Small intestine (tissue), 7 donors: ENCODE results near the gene LY6G6F. TPM values are rescaled to one million over a fixed set of nuclear protein-coding genes. Genes with fewer than 3 reads are reported as not detected.
"Not testable (repeated sequence)": the region's sequence is repeated elsewhere in the genome, so short reads cannot be mapped to it uniquely, and the experiment has no call there.

ENCODE experiments used
- DNase-seq, 2 donors: peaks; one replicate each; pipeline versions ENCODE4 v3.0.0 to v3.0.0-alpha.2; 2013
- FAIRE-seq: peaks from 2 replicates; lab custom pipeline; 2012; peaks lifted over from hg19 to GRCh38; lab: Jason Lieb, UNC
- H3K27ac ChIP-seq, 3 donors: one replicate each; pipeline ENCODE4 v1.5.1; 2013; ENCODE audit warnings: low read length in 2 of 3, mild to moderate bottlenecking in 2 of 3, control low read depth in 1 of 3, inconsistent platforms in 1 of 3, low read depth in 1 of 3, moderate library complexity in 1 of 3
- H3K27me3 ChIP-seq, 3 donors: one replicate each; pipeline ENCODE4 v1.6.1; 2013; ENCODE audit warnings: low read length in 3 of 3, inconsistent platforms in 1 of 3; ENCODE audit not compliant: control insufficient read depth in 3 of 3, insufficient read depth in 3 of 3
- H3K36me3 ChIP-seq, 3 donors: one replicate each; pipeline ENCODE4 v1.6.1; 2013; ENCODE audit warnings: low read length in 3 of 3, inconsistent platforms in 1 of 3, low read depth in 1 of 3, mild to moderate bottlenecking in 1 of 3, moderate library complexity in 1 of 3; ENCODE audit not compliant: control insufficient read depth in 3 of 3, insufficient read depth in 2 of 3
- H3K4me1 ChIP-seq, 3 donors: one replicate each; pipeline ENCODE4 v1.6.1; 2013; ENCODE audit warnings: low read length in 2 of 3, inconsistent platforms in 1 of 3, low read depth in 1 of 3, mild to moderate bottlenecking in 1 of 3, moderate library complexity in 1 of 3; ENCODE audit not compliant: control insufficient read depth in 3 of 3, insufficient read depth in 2 of 3
- H3K4me3 ChIP-seq, 3 donors: one replicate each; pipeline ENCODE4 v1.5.1; 2013; ENCODE audit warnings: low read length in 3 of 3, control low read depth in 1 of 3, inconsistent platforms in 1 of 3, low read depth in 1 of 3, mild to moderate bottlenecking in 1 of 3, moderate library complexity in 1 of 3
- H3K9me3 ChIP-seq, 2 donors: one replicate each; pipeline ENCODE4 v1.6.1; 2013; ENCODE audit warnings: low read depth in 1 of 2, low read length in 1 of 2; ENCODE audit not compliant: control insufficient read depth in 2 of 2, insufficient read depth in 1 of 2
- WGBS, 3 donors: extraction: QIAGEN DNeasy Blood & Tissue Kit; methylation state at CpG; one replicate each; pipeline ENCODE4 v1.1.7; 2013; 5-methylcytosine and 5-hydroxymethylcytosine counted together
- polyA plus RNA-seq, 4 donors: library from polyadenylated mRNA; stranded (reverse) in 3 of 4; unstranded in 1 of 4; fragments of 200-250 nt in 3 of 4; fragments of 120-200 nt in 1 of 4; gene quantifications; one replicate each; pipeline versions ENCODE4 v1.2.1 to v1.2.3, GENCODE V29; 2013
- donor health status: healthy with polysubstance abuse.
- donor health status: control.
- donor health status: control.
- donor health status: Bipolar disorder and iron deficiency.
- donor health status: healthy.

LY6G6F gene
- polyA plus RNA-seq, 4 donors: 0.12 TPM; not detected in 3

GRCh38 chr6:31702819-31703716 is 3.6 kb upstream of the LY6G6F start, which contains the start of gene ABHD16A:
TSS of gene ABHD16A (minus strand) at chr6:31703324. CDS start at chr6:31703281, 43 bp downstream.
- no peaks in the 10 kb centered on the region for H3K9me3 ChIP-seq
- H3K27me3 ChIP-seq: no peaks in the 10 kb centered on the region
- FAIRE-seq: no peak
- WGBS, 3 donors: 1% methylated on average over 54 of the region's 54 CpGs
- H3K4me3 ChIP-seq: peak within 1 kb of the TSS; percentile 46 to 88 (median 69)
- DNase-seq: peak; percentile 98 to 100
- H3K27ac ChIP-seq: peak within 1 kb of the TSS; percentile 97 to 98 (median 98)
- peaks cover 0 to 21% (median 4%) of the 10 kb centered on the region in 3 donors for H3K4me1 ChIP-seq
- peaks cover 0 to 28% (median 0%) of the 10 kb centered on the region in 3 donors for H3K36me3 ChIP-seq

- FAIRE-seq: no peak
- no peak for DNase-seq
- Histone ChIP-seq H3K4me3 (no peak overlapping the region), H3K9me3 (no peaks in the 10 kb centered on the region), H3K27me3 (no peaks in the 10 kb centered on the region), H3K36me3 (peaks cover 0 to 11% (median 0%) of the 10 kb centered on the region in 3 donors), H3K4me1 (peaks cover under 1 to 19% (median 2%) of the 10 kb centered on the region in 3 donors), H3K27ac (no peak overlapping the region)
- 89 to 90% (median 90%) methylated on average over 5 to 6 of the region's 6 CpGs for WGBS, 3 donors
Observed at GRCh38 chr6:31705931-31706330, 735 bp upstream of the LY6G6F start.

- DNase-seq (no peak), FAIRE-seq (no peak)
- Histone ChIP-seq H3K4me3 (no peak overlapping the region), H3K36me3 (peaks cover 0 to 4% (median 0%) of the 10 kb centered on the region in 3 donors), H3K27me3 (no peaks in the 10 kb centered on the region), H3K27ac (no peak overlapping the region), H3K4me1 (peaks cover 0 to 10% (median 4%) of the 10 kb centered on the region in 3 donors), H3K9me3 (no peaks in the 10 kb centered on the region)
- WGBS, 3 donors: 86 to 94% (median 89%) methylated on average over 10 of the region's 10 CpGs
Observed at GRCh38 chr6:31707701-31708100, 1.0 kb downstream of the LY6G6F start.

GRCh38 chr6:31708224-31708623 is 1.6 kb downstream of the LY6G6F start:
- WGBS, 3 donors: 94 to 99% (median 96%) methylated on average over 3 of the region's 3 CpGs
- Histone ChIP-seq H3K4me1 (peaks cover 0 to 10% (median 4%) of the 10 kb centered on the region in 3 donors), H3K27ac (no peak overlapping the region), H3K9me3 (no peaks in the 10 kb centered on the region), H3K27me3 (no peaks in the 10 kb centered on the region), H3K36me3 (peaks cover 0 to 4% (median 0%) of the 10 kb centered on the region in 3 donors), H3K4me3 (no peak overlapping the region)
- FAIRE-seq: no peak
- no peak for DNase-seq

GRCh38 chr6:31709157-31709556 is 2.5 kb downstream of the LY6G6F start:
- not testable (repeated sequence) for DNase-seq, H3K27ac ChIP-seq, H3K9me3 ChIP-seq, H3K27me3 ChIP-seq, FAIRE-seq, H3K36me3 ChIP-seq, H3K4me3 ChIP-seq
- WGBS, 3 donors: 87 to 91% (median 91%) methylated on average over 11 of the region's 11 CpGs
- H3K4me1 ChIP-seq: peaks cover 0 to 16% (median 4%) of the 10 kb centered on the region in 3 donors

GRCh38 chr6:31710523-31711219 is 4.0 kb downstream of the LY6G6F start:
- H3K9me3 ChIP-seq: no peaks in the 10 kb centered on the region
- FAIRE-seq: no peak
- WGBS, 3 donors: 59 to 68% (median 64%) methylated on average over 5 of the region's 5 CpGs
- H3K27ac ChIP-seq: no peak overlapping the region
- H3K27me3 ChIP-seq: no peaks in the 10 kb centered on the region
- DNase-seq: no peak
- peaks cover 0 to 4% (median 0%) of the 10 kb centered on the region in 3 donors for H3K36me3 ChIP-seq
- H3K4me1 ChIP-seq: peaks cover 0 to 23% (median 4%) of the 10 kb centered on the region in 3 donors
- no peak overlapping the region for H3K4me3 ChIP-seq

GRCh38 chr6:31711233-31711632 is 4.6 kb downstream of the LY6G6F start:
- Histone ChIP-seq H3K27ac (no peak overlapping the region), H3K4me3 (no peak overlapping the region), H3K4me1 (peaks cover 0 to 23% (median 4%) of the 10 kb centered on the region in 3 donors), H3K27me3 (no peaks in the 10 kb centered on the region), H3K36me3 (peaks cover 0 to 4% (median 0%) of the 10 kb centered on the region in 3 donors), H3K9me3 (no peaks in the 10 kb centered on the region)
- FAIRE-seq: no peak
- DNase-seq: peak; percentile 34 to 61
- WGBS, 3 donors: 27 to 44% (median 43%) methylated on average over 8 of the region's 8 CpGs

- 74 to 82% (median 81%) methylated on average over 8 of the region's 8 CpGs for WGBS, 3 donors
- peaks cover 0 to 4% (median 0%) of the 10 kb centered on the region in 3 donors for H3K36me3 ChIP-seq
- peaks cover 0 to 24% (median 4%) of the 10 kb centered on the region in 3 donors for H3K4me1 ChIP-seq
- H3K4me3 ChIP-seq: no peak overlapping the region
- FAIRE-seq (no peak), DNase-seq (peak in 1 of 2 donors; percentile 54)
- H3K27ac ChIP-seq: no peak overlapping the region
- H3K27me3 ChIP-seq: no peaks in the 10 kb centered on the region
- no peaks in the 10 kb centered on the region for H3K9me3 ChIP-seq
Observed at GRCh38 chr6:31712296-31712695, 5.6 kb downstream of the LY6G6F start.
